DMS79 (cell line): ENCODE measurements around the gene PCDH1.

Experiments used
- DNase-seq: peaks from one replicate; lab custom pipeline; 2025; lab: John Stamatoyannopoulos, UW

Gene PCDH1

GRCh38 chr5:141853895-141854626 is 24.1 kb downstream of the PCDH1 start:
- no peak for DNase-seq

GRCh38 chr5:141852448-141852847 is 25.8 kb downstream of the PCDH1 start:
- no peak for DNase-seq

GRCh38 chr5:141851195-141851874 is 26.9 kb downstream of the PCDH1 start:
- no peak for DNase-seq

GRCh38 chr5:141850786-141851185 is 27.4 kb downstream of the PCDH1 start:
- no peak for DNase-seq

- DNase-seq = no peak
These were observed 27.9 kb downstream of the PCDH1 start for GRCh38 chr5:141850244-141850768.

- DNase-seq = peak; percentile 40
These were observed 28.6 kb downstream of the PCDH1 start for GRCh38 chr5:141849415-141850243.

- DNase-seq = no peak
These were observed 29.3 kb downstream of the PCDH1 start for GRCh38 chr5:141848744-141849414.

GRCh38 chr5:141846031-141846430 is 32.2 kb downstream of the PCDH1 start:
- no peak for DNase-seq

- no peak for DNase-seq
These were observed 32.8 kb downstream of the PCDH1 start for GRCh38 chr5:141845371-141845851.

GRCh38 chr5:141844414-141845097 is 33.7 kb downstream of the PCDH1 start:
- no peak for DNase-seq

GRCh38 chr5:141843156-141843927 is 34.9 kb downstream of the PCDH1 start:
- no peak for DNase-seq

GRCh38 chr5:141841378-141842180 is 36.6 kb downstream of the PCDH1 start:
- peak; percentile 14 for DNase-seq

GRCh38 chr5:141840826-141841360 is 37.3 kb downstream of the PCDH1 start:
- no peak for DNase-seq

GRCh38 chr5:141840280-141840812 is 37.9 kb downstream of the PCDH1 start:
- no peak for DNase-seq

GRCh38 chr5:141839015-141839513 is 39.1 kb downstream of the PCDH1 start:
- DNase-seq = no peak

- DNase-seq = no peak
These were observed 39.7 kb downstream of the PCDH1 start for GRCh38 chr5:141838326-141839014.

- DNase-seq = no peak
These were observed 42.1 kb downstream of the PCDH1 start for GRCh38 chr5:141835928-141836670.
